CD4-positive, alpha-beta T cell (primary cell): ENCODE results near the gene RAPGEF5. TPM values are rescaled to one million over a fixed set of nuclear protein-coding genes. Genes with fewer than 3 reads are reported as not detected.

Source experiments
- ATAC-seq: fragments of 200-7000 bp; cut with Tn5 transposase; one replicate; pipeline ENCODE4 v1.10.0; 2022; ENCODE audit warnings: mild to moderate bottlenecking; ENCODE audit not compliant: poor library complexity
- CTCF ChIA-PET: fragments of 350-600 bp; sonication (Branson Sonifier 250); formaldehyde crosslinking; loops from one replicate; lab custom pipeline; 2021; ENCODE audit warnings: antibody characterized with exemption, inconsistent platforms; lab: Charles Lee
- POLR2A ChIA-PET: fragments of 350-600 bp; sonication (Branson Sonifier 250); formaldehyde crosslinking; loops from one replicate; lab custom pipeline; 2021; ENCODE audit warnings: antibody characterized with exemption, inconsistent platforms; lab: Charles Lee
- DNase-seq, 14 experiments: peaks; one replicate each; pipeline ENCODE4 v3.0.0-alpha.2; 2013 to 2020; ENCODE audit warnings: mixed read lengths in 2 of 14
- H3K27ac ChIP-seq, 2 donors: one replicate each; pipeline versions ENCODE4 v1.5.1 to v1.7.0; 2013; ENCODE audit warnings: low read length in 2 of 2, low read depth in 1 of 2, mild to moderate bottlenecking in 1 of 2
- H3K27me3 ChIP-seq, 2 experiments: 1 replicate in 1 of 2; 2 replicates in 1 of 2; pipeline versions ENCODE4 v1.6.1 to v1.7.0; 2013; ENCODE audit warnings: low read length in 2 of 2, control low read depth in 1 of 2, mild to moderate bottlenecking in 1 of 2, moderate library complexity in 1 of 2; ENCODE audit not compliant: insufficient read depth in 2 of 2, control insufficient read depth in 1 of 2
- H3K36me3 ChIP-seq: one replicate; pipeline ENCODE4 v1.6.1; 2013; ENCODE audit warnings: low read length, control low read depth; ENCODE audit not compliant: insufficient read depth
- H3K4me1 ChIP-seq: one replicate; pipeline ENCODE4 v1.6.1; 2013; ENCODE audit warnings: low read length, control low read depth; ENCODE audit not compliant: insufficient read depth
- H3K4me3 ChIP-seq: one replicate; pipeline ENCODE4 v1.5.1; 2013; ENCODE audit warnings: mild to moderate bottlenecking, low read length, moderate library complexity
- H3K9me3 ChIP-seq, 2 experiments: 1 replicate in 1 of 2; 2 replicates in 1 of 2; pipeline versions ENCODE4 v1.6.1 to v1.7.0; 2013; ENCODE audit warnings: low read length in 2 of 2, mild to moderate bottlenecking in 2 of 2, control low read depth in 1 of 2, moderate library complexity in 1 of 2; ENCODE audit not compliant: control insufficient read depth in 1 of 2, insufficient read depth in 1 of 2
- H3K27ac Mint-ChIP-seq: one replicate; pipeline ENCODE4 v1.8.0; 2020; ENCODE audit warnings: mixed read lengths
- H3K27me3 Mint-ChIP-seq: one replicate; pipeline ENCODE4 v1.8.0; 2021; ENCODE audit warnings: mixed read lengths
- H3K36me3 Mint-ChIP-seq: one replicate; pipeline ENCODE4 v1.8.0; 2021; ENCODE audit warnings: low read depth, mixed read lengths
- H3K4me1 Mint-ChIP-seq: one replicate; pipeline ENCODE4 v1.8.0; 2021; ENCODE audit warnings: low read depth, mixed read lengths
- H3K4me3 Mint-ChIP-seq: one replicate; pipeline ENCODE4 v1.8.0; 2020; ENCODE audit warnings: mild to moderate bottlenecking, mixed read lengths
- H3K9me3 Mint-ChIP-seq: one replicate; pipeline ENCODE4 v1.8.0; 2020; ENCODE audit warnings: mixed read lengths
- CTCF ChIP-seq: fragments of 200-600 bp; IDR thresholded peaks from one replicate; pipeline ENCODE4 v1.8.0; 2022; ENCODE audit warnings: antibody characterized with exemption, mild to moderate bottlenecking
- intact Hi-C, 2 experiments: fragments of 100-400 bp; cut with DNase I in 1 of 2; cut with micrococcal nuclease in 1 of 2; formaldehyde crosslinking; loops; one replicate each; pipeline versions ENCODE4 v1.15.1 to v1.9.0; 2023 to 2025; cut with DNase I, micrococcal nuclease
- total RNA-seq, 174 experiments: library from RNA in 2 of 174; stranded (reverse) in 2 of 174; gene quantifications; one replicate each; pipeline ENCODE4 v1.2.3 and lab custom pipeline; 2021 to 2026

RAPGEF5 gene
- total RNA-seq, 2 experiments from 2014 or later = 0.17 TPM; not detected in 1

GRCh38 chr7:22393913-22394729 lies 37.2 kb upstream of the RAPGEF5 start:
- intact Hi-C loops = no loop called here
- no peak for TF ChIP-seq CTCF
- ChIA-PET CTCF (no interaction called here), POLR2A (no interaction called here)
- Histone ChIP-seq H3K27me3 (peaks cover 0 to 2% of the 10 kb centered on the region in 2 experiments), H3K9me3 (no peaks in the 10 kb centered on the region), H3K27ac (no peak overlapping the region), H3K4me3 (no peak overlapping the region), H3K36me3 (no peaks in the 10 kb centered on the region), H3K4me1 (no peaks in the 10 kb centered on the region)
- Mint-ChIP-seq H3K27me3 (no peaks in the 10 kb centered on the region), H3K27ac (no peak overlapping the region), H3K36me3 (no peaks in the 10 kb centered on the region), H3K9me3 (no peaks in the 10 kb centered on the region), H3K4me3 (no peak overlapping the region), H3K4me1 (no peaks in the 10 kb centered on the region)
- ATAC-seq (no peak), DNase-seq (no peak)

GRCh38 chr7:22390516-22390915 lies 33.6 kb upstream of the RAPGEF5 start:
- ChIA-PET POLR2A (no interaction called here), CTCF (no interaction called here)

GRCh38 chr7:22389892-22390291 lies 32.9 kb upstream of the RAPGEF5 start:
- ChIA-PET CTCF (no interaction called here), POLR2A (no interaction called here)

More at GRCh38 chr7:22390516-22390915, 33.6 kb upstream of the RAPGEF5 start:
- ATAC-seq (no peak), DNase-seq (no peak)
- intact Hi-C loops = no loop called here
- H3K9me3 ChIP-seq = no peaks in the 10 kb centered on the region
- no peaks in the 10 kb centered on the region for H3K27me3 Mint-ChIP-seq
- no peak overlapping the region for H3K27ac Mint-ChIP-seq
- no peaks in the 10 kb centered on the region for H3K4me1 Mint-ChIP-seq
- H3K36me3 Mint-ChIP-seq = no peaks in the 10 kb centered on the region
- no peak overlapping the region for H3K27ac ChIP-seq
- no peak overlapping the region for H3K4me3 Mint-ChIP-seq
- peaks cover 0 to 2% of the 10 kb centered on the region in 2 experiments for H3K27me3 ChIP-seq
- H3K4me3 ChIP-seq = no peak overlapping the region
- no peaks in the 10 kb centered on the region for H3K36me3 ChIP-seq
- H3K9me3 Mint-ChIP-seq = no peaks in the 10 kb centered on the region
- TF ChIP-seq CTCF = no peak
- no peaks in the 10 kb centered on the region for H3K4me1 ChIP-seq

More at GRCh38 chr7:22389892-22390291, 32.9 kb upstream of the RAPGEF5 start:
- Mint-ChIP-seq H3K9me3 (no peaks in the 10 kb centered on the region), H3K36me3 (no peaks in the 10 kb centered on the region), H3K27me3 (peaks cover 4% of the 10 kb centered on the region), H3K4me3 (no peak overlapping the region), H3K4me1 (no peaks in the 10 kb centered on the region), H3K27ac (no peak overlapping the region)
- intact Hi-C loops = no loop called here
- peaks cover 0 to 2% of the 10 kb centered on the region in 2 experiments for H3K27me3 ChIP-seq
- no peaks in the 10 kb centered on the region for H3K4me1 ChIP-seq
- no peak for DNase-seq
- no peak overlapping the region for H3K4me3 ChIP-seq
- H3K27ac ChIP-seq = no peak overlapping the region
- no peak for TF ChIP-seq CTCF
- no peak for ATAC-seq
- no peaks in the 10 kb centered on the region for H3K36me3 ChIP-seq
- no peaks in the 10 kb centered on the region for H3K9me3 ChIP-seq
